Right atrium auricular region (tissue), 2 donors: ENCODE results near the gene TMPRSS2. TPM values are rescaled to one million over a fixed set of nuclear protein-coding genes. Genes with fewer than 3 reads are reported as not detected.
"Not testable (repeated sequence)": the region's sequence is repeated elsewhere in the genome, so short reads cannot be mapped to it uniquely, and the experiment has no call there.

Source experiments
- DNase-seq: peaks from one replicate; pipeline ENCODE4 v3.0.0-alpha.2; 2019; ENCODE audit warnings: low spot score
- H3K27ac ChIP-seq, 2 donors: fragments of 200-600 bp; sonication (generic); 1 replicate in 1 of 2; 2 replicates in 1 of 2; pipeline ENCODE4 v1.5.1; 2016 to 2019
- H3K27me3 ChIP-seq, 2 donors: fragments of 200-600 bp; sonication (generic); one replicate each; pipeline versions ENCODE4 v1.5.1 to v1.6.0; 2017 to 2019
- H3K36me3 ChIP-seq: fragments of 200-600 bp; sonication (generic); one replicate; pipeline ENCODE4 v1.5.1; 2016
- H3K4me1 ChIP-seq, 2 donors: fragments of 200-600 bp; sonication (generic); one replicate each; pipeline versions ENCODE4 v1.5.1 to v1.6.0; 2017 to 2019
- H3K4me3 ChIP-seq, 2 donors: fragments of 200-600 bp; sonication (generic); 1 replicate in 1 of 2; 2 replicates in 1 of 2; pipeline ENCODE4 v1.5.1; 2017 to 2019; ENCODE audit warnings: mild to moderate bottlenecking in 1 of 2, moderate library complexity in 1 of 2
- H3K9me3 ChIP-seq, 2 donors: fragments of 200-600 bp; sonication (generic); one replicate each; pipeline ENCODE4 v1.5.1; 2019
- total RNA-seq, 2 donors: library from RNA; depleted of rRNA; stranded (reverse); fragments of >200 nt; gene quantifications; one replicate each; pipeline ENCODE4 v1.1.0, GENCODE V29; 2016
- TF ChIP-seq, protein P1 (sequence below), 2 donors: fragments of 200-600 bp; sonication (generic); IDR thresholded peaks; one replicate each; pipeline ENCODE4 v1.5.1; 2019; ENCODE audit warnings: antibody characterized with exemption in 2 of 2

TMPRSS2 gene
- total RNA-seq, 2 donors from 2014 or later, result not detected

DNA sequence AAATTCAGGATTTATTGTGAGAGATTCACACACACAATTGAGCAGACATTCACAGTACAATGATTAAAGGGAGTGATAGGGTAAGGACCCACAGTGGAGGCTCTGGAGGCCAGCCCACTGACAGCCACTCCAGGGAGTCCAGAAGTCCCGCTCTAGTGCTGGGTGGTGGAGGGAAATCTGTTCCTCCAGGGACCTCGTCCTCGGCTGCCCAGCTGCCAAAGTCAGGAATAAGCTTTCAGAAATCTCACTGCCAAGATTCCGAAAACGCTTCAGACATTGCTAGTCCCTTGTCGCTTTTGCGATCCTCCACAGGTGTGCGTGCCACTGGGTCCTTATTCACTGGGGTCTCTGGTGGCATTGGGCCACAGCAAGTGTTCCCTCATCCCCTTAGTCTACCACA lies 79.6 kb downstream of the TMPRSS2 start:
- no peak overlapping the region for H3K27ac ChIP-seq
- no peaks in the 10 kb centered on the region for H3K27me3 ChIP-seq
- peaks cover 0 to 16% of the 10 kb centered on the region in 2 donors for H3K4me1 ChIP-seq
- no peak overlapping the region for H3K4me3 ChIP-seq
- TF ChIP-seq, protein P1, sequence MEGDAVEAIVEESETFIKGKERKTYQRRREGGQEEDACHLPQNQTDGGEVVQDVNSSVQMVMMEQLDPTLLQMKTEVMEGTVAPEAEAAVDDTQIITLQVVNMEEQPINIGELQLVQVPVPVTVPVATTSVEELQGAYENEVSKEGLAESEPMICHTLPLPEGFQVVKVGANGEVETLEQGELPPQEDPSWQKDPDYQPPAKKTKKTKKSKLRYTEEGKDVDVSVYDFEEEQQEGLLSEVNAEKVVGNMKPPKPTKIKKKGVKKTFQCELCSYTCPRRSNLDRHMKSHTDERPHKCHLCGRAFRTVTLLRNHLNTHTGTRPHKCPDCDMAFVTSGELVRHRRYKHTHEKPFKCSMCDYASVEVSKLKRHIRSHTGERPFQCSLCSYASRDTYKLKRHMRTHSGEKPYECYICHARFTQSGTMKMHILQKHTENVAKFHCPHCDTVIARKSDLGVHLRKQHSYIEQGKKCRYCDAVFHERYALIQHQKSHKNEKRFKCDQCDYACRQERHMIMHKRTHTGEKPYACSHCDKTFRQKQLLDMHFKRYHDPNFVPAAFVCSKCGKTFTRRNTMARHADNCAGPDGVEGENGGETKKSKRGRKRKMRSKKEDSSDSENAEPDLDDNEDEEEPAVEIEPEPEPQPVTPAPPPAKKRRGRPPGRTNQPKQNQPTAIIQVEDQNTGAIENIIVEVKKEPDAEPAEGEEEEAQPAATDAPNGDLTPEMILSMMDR (IDR thresholded peaks at IDR 0.05), result no peak
- peak; percentile 43 for DNase-seq
- H3K9me3 ChIP-seq, result no peaks in the 10 kb centered on the region
- peaks cover 17% of the 10 kb centered on the region for H3K36me3 ChIP-seq

DNA sequence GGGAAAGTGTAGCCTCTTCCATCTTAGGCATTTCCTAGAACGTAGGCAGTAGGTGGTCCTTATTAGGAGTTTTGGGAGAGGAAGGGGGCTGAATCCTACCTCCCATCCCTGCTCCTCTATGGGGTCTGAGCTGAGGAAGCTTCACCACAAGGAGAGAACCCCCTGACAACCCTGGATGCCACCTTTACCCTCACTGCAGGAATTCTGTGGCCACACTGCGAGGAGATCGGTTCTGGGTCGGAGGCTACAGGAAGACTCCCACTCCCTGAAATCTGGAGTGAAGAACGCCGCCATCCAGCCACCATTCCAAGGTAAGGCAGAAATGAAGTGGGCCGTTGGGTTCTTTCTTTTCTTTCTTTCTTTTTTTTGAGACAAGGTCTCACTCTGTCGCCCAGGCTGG lies 80.4 kb downstream of the TMPRSS2 start:
- Histone ChIP-seq H3K27me3 (no peaks in the 10 kb centered on the region), H3K9me3 (no peaks in the 10 kb centered on the region), H3K36me3 (peaks cover 10% of the 10 kb centered on the region), H3K4me3 (peak overlapping the region in 1 of 2 donors; percentile 71), H3K4me1 (peaks cover 0 to 16% of the 10 kb centered on the region in 2 donors), H3K27ac (peak overlapping the region in 1 of 2 donors; percentile 18)
- no peak for DNase-seq
- TF ChIP-seq, protein P1 (IDR thresholded peaks at IDR 0.05), result no peak

DNA sequence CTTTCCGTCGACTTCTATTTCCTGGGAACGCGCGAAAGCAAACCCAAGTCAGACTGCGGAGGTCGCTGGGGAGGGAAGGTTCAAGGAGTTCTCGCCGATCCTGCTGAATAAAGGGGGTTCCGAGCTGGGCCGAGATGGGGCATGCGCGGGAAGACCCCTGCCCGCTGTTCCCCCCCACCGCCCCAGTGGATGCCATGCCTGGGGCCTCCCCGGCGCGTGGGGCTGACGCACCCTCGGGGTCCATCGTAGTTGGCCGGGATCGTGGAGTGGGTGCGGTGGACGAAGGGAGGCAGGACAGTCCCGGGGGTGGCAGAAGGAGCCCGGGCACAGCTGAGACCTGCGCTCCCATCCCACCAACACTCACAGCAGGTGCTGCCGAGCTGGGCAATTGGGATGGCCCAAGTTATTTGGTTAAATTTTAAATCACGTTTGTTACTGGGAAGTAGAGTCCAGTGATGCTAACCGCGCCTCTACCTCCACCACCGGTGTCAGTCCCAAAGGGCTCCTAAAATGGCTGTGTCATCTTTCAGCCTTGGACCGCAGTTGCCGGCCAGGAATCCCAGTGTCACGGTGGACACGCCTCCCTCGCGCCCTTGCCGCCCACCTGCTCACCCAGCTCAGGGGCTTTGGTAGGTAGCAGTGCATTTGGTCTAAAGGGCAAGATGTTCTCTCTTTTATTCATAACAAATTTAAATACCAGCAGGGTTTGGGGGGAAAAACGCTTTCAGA lies 81.1 kb downstream of the TMPRSS2 start:
- peak; percentile 56 for DNase-seq
- TF ChIP-seq, protein P1 (IDR thresholded peaks at IDR 0.05), result no peak
- peak overlapping the region; percentile 69 to 70 for H3K27ac ChIP-seq
- H3K36me3 ChIP-seq, result peaks cover 3% of the 10 kb centered on the region
- peaks cover 0 to 16% of the 10 kb centered on the region in 2 donors for H3K4me1 ChIP-seq
- peak overlapping the region; percentile 53 to 71 for H3K4me3 ChIP-seq
- H3K27me3 ChIP-seq, result no peaks in the 10 kb centered on the region
- no peaks in the 10 kb centered on the region for H3K9me3 ChIP-seq

DNA sequence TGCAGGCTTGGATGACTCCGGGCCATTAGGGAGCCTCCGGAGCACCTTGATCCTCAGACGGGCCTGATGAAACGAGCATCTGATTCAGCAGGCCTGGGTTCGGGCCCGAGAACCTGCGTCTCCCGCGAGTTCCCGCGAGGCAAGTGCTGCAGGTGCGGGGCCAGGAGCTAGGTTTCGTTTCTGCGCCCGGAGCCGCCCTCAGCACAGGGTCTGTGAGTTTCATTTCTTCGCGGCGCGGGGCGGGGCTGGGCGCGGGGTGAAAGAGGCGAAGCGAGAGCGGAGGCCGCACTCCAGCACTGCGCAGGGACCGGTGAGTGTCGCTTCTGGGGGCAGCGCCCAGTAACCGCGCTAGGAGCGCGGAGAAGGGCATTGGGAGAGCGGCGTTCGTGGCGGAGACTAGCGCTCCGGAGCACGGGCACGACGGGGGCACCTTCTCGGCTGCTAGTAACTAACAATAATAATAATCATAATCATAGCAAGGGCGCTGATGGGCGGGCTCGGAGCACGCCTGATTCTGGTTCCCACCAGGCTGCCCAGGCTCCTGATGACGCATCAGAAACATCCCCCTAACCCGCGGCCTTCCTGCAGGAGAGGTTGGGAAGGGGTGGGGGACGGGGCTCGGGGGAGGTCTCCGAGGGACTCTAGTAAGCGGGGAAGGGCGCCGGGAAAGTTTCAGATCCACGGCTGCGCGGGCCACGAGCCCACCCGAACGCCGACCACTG lies 81.8 kb downstream of the TMPRSS2 start, which contains the start of gene MX1:
Gene MX1, plus strand, starts transcription at position 286 of the 722 bp plus-strand sequence. CDS start 5,832 bp downstream, outside the sequence.
- Histone ChIP-seq H3K9me3 (no peaks in the 10 kb centered on the region), H3K4me3 (peak within 1 kb of the TSS; percentile 53 to 71), H3K27ac (peak within 1 kb of the TSS; percentile 69 to 70), H3K4me1 (peaks cover 0 to 16% of the 10 kb centered on the region in 2 donors), H3K36me3 (no peaks in the 10 kb centered on the region), H3K27me3 (no peaks in the 10 kb centered on the region)
- peak; percentile 73 for DNase-seq
- TF ChIP-seq, protein P1 (IDR thresholded peaks at IDR 0.05), result no peak

DNA sequence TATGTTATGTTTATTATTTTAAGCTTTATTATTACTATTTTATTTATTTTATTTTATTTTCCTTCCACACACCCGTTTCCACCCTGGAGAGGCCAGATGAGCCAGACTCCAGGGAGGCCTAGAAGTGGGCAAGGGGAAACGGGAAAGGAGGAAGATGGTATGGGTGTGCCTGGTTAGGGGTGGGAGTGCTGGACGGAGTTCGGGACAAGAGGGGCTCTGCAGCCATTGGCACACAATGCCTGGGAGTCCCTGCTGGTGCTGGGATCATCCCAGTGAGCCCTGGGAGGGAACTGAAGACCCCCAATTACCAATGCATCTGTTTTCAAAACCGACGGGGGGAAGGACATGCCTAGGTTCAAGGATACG lies 82.4 kb downstream of the TMPRSS2 start:
- Histone ChIP-seq H3K4me3 (peak overlapping the region; percentile 53 to 71), H3K27ac (peak overlapping the region; percentile 69 to 70), H3K4me1 (peaks cover 0 to 19% of the 10 kb centered on the region in 2 donors), H3K9me3 (no peaks in the 10 kb centered on the region), H3K27me3 (no peaks in the 10 kb centered on the region), H3K36me3 (no peaks in the 10 kb centered on the region)
- no peak for DNase-seq
- TF ChIP-seq, protein P1 (IDR thresholded peaks at IDR 0.05), result no peak

DNA sequence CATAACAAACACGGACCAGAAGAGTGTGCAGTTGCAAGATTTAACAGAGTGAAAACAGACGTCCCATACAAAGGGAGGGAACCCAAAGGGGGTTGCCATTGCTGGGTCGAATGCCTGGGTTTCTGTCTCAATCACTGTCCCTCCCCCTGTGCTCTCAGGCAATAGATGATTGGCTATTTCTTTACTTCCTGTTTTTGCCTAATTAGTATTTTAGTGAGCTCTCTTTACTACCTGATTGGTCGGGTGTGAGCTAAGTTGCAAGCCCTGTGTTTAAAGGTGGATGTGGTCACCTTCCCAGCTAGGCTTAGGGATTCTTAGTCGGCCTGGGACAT lies 84.7 kb downstream of the TMPRSS2 start:
- H3K9me3 ChIP-seq, H3K27me3 ChIP-seq, H3K27ac ChIP-seq, DNase-seq, H3K36me3 ChIP-seq, H3K4me3 ChIP-seq: not testable (repeated sequence)
- H3K4me1 ChIP-seq, result peaks cover 0 to 25% of the 10 kb centered on the region in 2 donors
